Effector CD8-positive, alpha-beta T cell (primary cell): ENCODE measurements around the gene PI4KB.
"Not testable (repeated sequence)": the region's sequence is repeated elsewhere in the genome, so short reads cannot be mapped to it uniquely, and the experiment has no call there.

Source experiments
- DNase-seq: peaks from one replicate; lab custom pipeline; 2025; lab: John Stamatoyannopoulos, UW
- total RNA-seq, 4 experiments: gene quantifications; one replicate each; lab custom pipeline; 2026; lab: John Stamatoyannopoulos, UW

Gene PI4KB
- total RNA-seq, result 126 to 171 (median 142) reads per million in 4 experiments

GRCh38 chr1:151327223-151327902 is at the start of gene PI4KB:
TSS of gene PI4KB (minus strand) at chr1:151327416. CDS start at chr1:151316481, 10,935 bp downstream.
- DNase-seq, result peak; percentile 75

- DNase-seq, result no peak
These were observed 46.0 kb upstream of the PI4KB start for GRCh38 chr1:151373196-151373595.

GRCh38 chr1:151372058-151372934 is 45.1 kb upstream of the PI4KB start, which contains the start of gene SELENBP1:
TSS of gene SELENBP1 (minus strand) at chr1:151372705. CDS start at chr1:151372641, 64 bp downstream.
- no peak for DNase-seq

GRCh38 chr1:151371370-151372057 is 44.3 kb upstream of the PI4KB start:
- no peak for DNase-seq

- DNase-seq, result no peak
These were observed 43.1 kb upstream of the PI4KB start for GRCh38 chr1:151370211-151370911.

GRCh38 chr1:151369621-151370048 is 42.4 kb upstream of the PI4KB start:
- DNase-seq, result no peak

- no peak for DNase-seq
These were observed 42.0 kb upstream of the PI4KB start for GRCh38 chr1:151369302-151369610.

GRCh38 chr1:151368393-151369301 is 41.4 kb upstream of the PI4KB start:
- DNase-seq, result no peak

GRCh38 chr1:151367658-151368392 is 40.6 kb upstream of the PI4KB start:
- DNase-seq, result no peak

- DNase-seq, result no peak
These were observed 37.8 kb upstream of the PI4KB start for GRCh38 chr1:151364996-151365395.

- no peak for DNase-seq
These were observed 35.3 kb upstream of the PI4KB start for GRCh38 chr1:151362308-151363155.

- DNase-seq, result no peak
These were observed 34.7 kb upstream of the PI4KB start for GRCh38 chr1:151361883-151362282.

GRCh38 chr1:151356696-151357095 is 29.5 kb upstream of the PI4KB start:
- DNase-seq, result no peak

- no peak for DNase-seq
These were observed 25.0 kb upstream of the PI4KB start for GRCh38 chr1:151352021-151352718.

- not testable (repeated sequence) for DNase-seq
These were observed 23.1 kb upstream of the PI4KB start for GRCh38 chr1:151350323-151350722.

- no peak for DNase-seq
These were observed 20.5 kb upstream of the PI4KB start for GRCh38 chr1:151347523-151348246.

GRCh38 chr1:151346769-151347522 is 19.7 kb upstream of the PI4KB start, which contains the start of gene RFX5:
TSS of gene RFX5 (minus strand) at chr1:151347252. CDS start at chr1:151346320, 932 bp downstream.
- peak; percentile 87 for DNase-seq
